Measurements from ENCODE around the gene TRIM27.
"Not testable (repeated sequence)": the region's sequence is repeated elsewhere in the genome, so short reads cannot be mapped to it uniquely, and the experiment has no call there.

Gene TRIM27

GRCh38 chr6:28923318-28924102, at the start of gene TRIM27:
TSS of gene TRIM27 (minus strand) at chr6:28923985. CDS start at chr6:28923632, 353 bp downstream.
- H3K4me3 ChIP-seq (ENCODE audit: low read depth, low read length), result peak within 1 kb of the TSS; percentile 91
- DNase-seq (ENCODE audit: low read depth), result peak; percentile 96
- TF ChIP-seq MYC (IDR thresholded peaks at IDR 0.05; ENCODE audit: low read depth, low read length) (peak; percentile 96), POLR2A (IDR thresholded peaks at IDR 0.05; ENCODE audit: extremely low read depth, insufficient read length) (peak; percentile 93), MAX (IDR thresholded peaks at IDR 0.05; ENCODE audit: low read depth, low read length) (peak; percentile 90)
- TF ChIP-seq, protein P1, sequence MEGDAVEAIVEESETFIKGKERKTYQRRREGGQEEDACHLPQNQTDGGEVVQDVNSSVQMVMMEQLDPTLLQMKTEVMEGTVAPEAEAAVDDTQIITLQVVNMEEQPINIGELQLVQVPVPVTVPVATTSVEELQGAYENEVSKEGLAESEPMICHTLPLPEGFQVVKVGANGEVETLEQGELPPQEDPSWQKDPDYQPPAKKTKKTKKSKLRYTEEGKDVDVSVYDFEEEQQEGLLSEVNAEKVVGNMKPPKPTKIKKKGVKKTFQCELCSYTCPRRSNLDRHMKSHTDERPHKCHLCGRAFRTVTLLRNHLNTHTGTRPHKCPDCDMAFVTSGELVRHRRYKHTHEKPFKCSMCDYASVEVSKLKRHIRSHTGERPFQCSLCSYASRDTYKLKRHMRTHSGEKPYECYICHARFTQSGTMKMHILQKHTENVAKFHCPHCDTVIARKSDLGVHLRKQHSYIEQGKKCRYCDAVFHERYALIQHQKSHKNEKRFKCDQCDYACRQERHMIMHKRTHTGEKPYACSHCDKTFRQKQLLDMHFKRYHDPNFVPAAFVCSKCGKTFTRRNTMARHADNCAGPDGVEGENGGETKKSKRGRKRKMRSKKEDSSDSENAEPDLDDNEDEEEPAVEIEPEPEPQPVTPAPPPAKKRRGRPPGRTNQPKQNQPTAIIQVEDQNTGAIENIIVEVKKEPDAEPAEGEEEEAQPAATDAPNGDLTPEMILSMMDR (IDR thresholded peaks at IDR 0.05; ENCODE audit: low read depth, low read length), result no peak

- H3K4me3 ChIP-seq (ENCODE audit: low read depth, low read length); DNase-seq (ENCODE audit: low read depth): not testable (repeated sequence)
Observed at GRCh38 chr6:28970056-28970455, 46.3 kb upstream of the TRIM27 start.

DNA sequence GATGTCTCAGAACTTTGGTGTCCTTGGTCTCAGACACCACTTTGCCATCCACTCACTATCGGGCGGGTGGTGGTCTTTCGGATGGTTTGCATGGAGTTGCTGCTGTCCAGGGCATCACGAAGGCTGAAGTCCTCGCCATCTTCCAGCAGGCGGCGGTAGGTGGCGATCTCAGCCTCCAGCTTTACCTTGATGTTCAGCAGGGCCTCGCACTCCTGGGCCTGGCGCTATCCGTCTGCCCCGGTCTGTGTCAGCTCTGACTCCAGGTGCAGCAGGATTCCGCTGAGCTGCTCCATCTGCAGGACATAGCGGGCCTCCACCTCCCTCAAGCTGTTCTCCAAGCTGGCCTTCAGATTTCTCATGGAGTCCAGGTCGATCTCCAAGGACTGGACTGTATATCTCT, 45.3 kb upstream of the TRIM27 start:
- no peak for TF ChIP-seq POLR2A (IDR thresholded peaks at IDR 0.05; ENCODE audit: extremely low read depth, insufficient read length)
- TF ChIP-seq MYC (IDR thresholded peaks at IDR 0.05; ENCODE audit: low read depth, low read length), result no peak
- TF ChIP-seq, protein P1 (IDR thresholded peaks at IDR 0.05; ENCODE audit: low read depth, low read length), result no peak
- no peak for TF ChIP-seq MAX (IDR thresholded peaks at IDR 0.05; ENCODE audit: low read depth, low read length)

GRCh38 chr6:28968476-28968875, 44.7 kb upstream of the TRIM27 start:
- TF ChIP-seq MYC (IDR thresholded peaks at IDR 0.05; ENCODE audit: low read depth, low read length) (no peak), MAX (IDR thresholded peaks at IDR 0.05; ENCODE audit: low read depth, low read length) (no peak), POLR2A (IDR thresholded peaks at IDR 0.05; ENCODE audit: extremely low read depth, insufficient read length) (no peak)
- TF ChIP-seq, protein P1 (IDR thresholded peaks at IDR 0.05; ENCODE audit: low read depth, low read length), result no peak
- H3K4me3 ChIP-seq (ENCODE audit: low read depth, low read length), result no peak overlapping the region
- DNase-seq (ENCODE audit: low read depth), result no peak

More for the DNA sequence above, 45.3 kb upstream of the TRIM27 start:
- DNase-seq (ENCODE audit: low read depth), result no peak
- H3K4me3 ChIP-seq (ENCODE audit: low read depth, low read length), result no peak overlapping the region

- DNase-seq (ENCODE audit: low read depth), result no peak
- no peak for TF ChIP-seq POLR2A (IDR thresholded peaks at IDR 0.05; ENCODE audit: extremely low read depth, insufficient read length)
- TF ChIP-seq MYC (IDR thresholded peaks at IDR 0.05; ENCODE audit: low read depth, low read length), result no peak
- TF ChIP-seq, protein P1 (IDR thresholded peaks at IDR 0.05; ENCODE audit: low read depth, low read length), result no peak
- TF ChIP-seq MAX (IDR thresholded peaks at IDR 0.05; ENCODE audit: low read depth, low read length), result no peak
- no peak overlapping the region for H3K4me3 ChIP-seq (ENCODE audit: low read depth, low read length)
Observed at GRCh38 chr6:28965706-28966105, 41.9 kb upstream of the TRIM27 start.

DNA sequence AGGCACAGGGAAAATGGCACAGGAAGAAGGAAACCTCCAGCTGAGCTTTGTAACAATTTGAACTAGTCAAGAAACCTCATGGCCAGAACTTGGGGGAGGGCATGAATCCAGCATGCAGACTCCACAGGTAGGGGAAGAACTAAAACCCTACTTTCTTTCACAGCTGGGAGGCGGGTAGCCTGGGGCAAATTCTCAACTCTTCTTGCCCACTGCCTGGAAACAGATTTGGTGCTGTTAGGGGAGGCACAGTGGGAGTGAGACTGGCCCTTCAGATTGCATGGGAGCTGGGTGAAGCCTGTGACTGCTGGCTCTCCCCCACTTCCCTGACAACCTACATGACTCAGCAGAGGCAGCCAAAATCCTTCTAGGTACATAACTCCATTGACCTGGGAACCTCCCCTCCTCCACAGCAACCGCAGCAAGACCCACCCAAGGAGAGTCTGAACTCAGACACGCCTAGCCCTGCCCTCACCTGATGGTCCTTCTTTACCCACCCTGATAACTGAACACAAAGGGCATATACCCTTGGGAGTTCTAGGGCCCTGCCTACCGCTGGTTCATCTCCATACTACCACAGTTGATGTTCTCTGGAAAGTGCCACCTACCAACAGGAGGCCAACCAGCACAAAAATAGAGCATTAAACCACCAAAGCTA, 37.2 kb upstream of the TRIM27 start:
- peak; percentile 63 for DNase-seq (ENCODE audit: low read depth)
- TF ChIP-seq, protein P1 (IDR thresholded peaks at IDR 0.05; ENCODE audit: low read depth, low read length), result no peak
- TF ChIP-seq POLR2A (IDR thresholded peaks at IDR 0.05; ENCODE audit: extremely low read depth, insufficient read length) (no peak), MYC (IDR thresholded peaks at IDR 0.05; ENCODE audit: low read depth, low read length) (no peak), MAX (IDR thresholded peaks at IDR 0.05; ENCODE audit: low read depth, low read length) (no peak)
- no peak overlapping the region for H3K4me3 ChIP-seq (ENCODE audit: low read depth, low read length)

GRCh38 chr6:28958561-28959243, 34.9 kb upstream of the TRIM27 start:
- DNase-seq (ENCODE audit: low read depth); H3K4me3 ChIP-seq (ENCODE audit: low read depth, low read length): not testable (repeated sequence)

DNA sequence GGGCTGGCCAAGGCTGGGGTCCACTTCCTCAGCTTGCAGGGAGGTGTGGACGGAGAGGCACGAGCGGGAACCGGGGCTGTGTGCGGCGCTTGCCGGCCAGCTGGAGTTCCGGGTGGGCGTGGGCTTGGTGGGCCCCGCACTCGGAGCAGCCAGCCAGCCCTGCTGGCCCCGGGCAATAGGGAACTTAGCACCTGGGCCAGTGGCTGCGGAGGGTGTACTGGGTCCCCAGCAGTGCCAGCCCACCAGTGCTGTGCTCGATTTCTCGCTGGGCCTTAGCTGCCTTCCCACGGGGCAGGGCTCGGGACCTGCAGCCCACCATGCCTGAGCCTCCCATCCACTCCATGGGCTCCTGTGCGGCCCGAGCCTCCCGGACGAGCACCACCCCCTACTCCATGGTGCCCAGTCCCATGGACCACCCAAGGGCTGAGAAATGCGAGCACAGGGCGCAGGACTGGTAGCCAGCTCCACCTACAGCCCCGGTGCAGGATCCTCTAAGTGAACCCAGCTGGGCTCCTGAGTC, 34.1 kb upstream of the TRIM27 start:
- H3K4me3 ChIP-seq (ENCODE audit: low read depth, low read length); DNase-seq (ENCODE audit: low read depth): not testable (repeated sequence)

Data from NB4 (cell line).